Tibial nerve (tissue), 4 donors: ENCODE data around the gene PCDHB9.
"Not testable (repeated sequence)": the region's sequence is repeated elsewhere in the genome, so short reads cannot be mapped to it uniquely, and the experiment has no call there.

Experiments
- CTCF ChIP-seq, 5 experiments: fragments of 200-600 bp in 3 of 5; fragments of 450-650 bp in 2 of 5; sonication (generic) in 3 of 5; IDR thresholded peaks; one replicate each; pipeline ENCODE4 v1.5.1; 2016 to 2019; ENCODE audit warnings: antibody characterized with exemption in 5 of 5, mild to moderate bottlenecking in 3 of 5, moderate library complexity in 2 of 5
- EP300 ChIP-seq, 2 donors: sonication (generic); formaldehyde crosslinking; IDR thresholded peaks; one replicate each; pipeline ENCODE4 v1.6.1; 2017; ENCODE audit warnings: antibody characterized with exemption in 2 of 2, mild to moderate bottlenecking in 1 of 2

- not testable (repeated sequence) for TF ChIP-seq CTCF, EP300 (IDR thresholded peaks at IDR 0.05)
Measured at GRCh38 chr5:141152096-141152495, 34.9 kb upstream of the PCDHB9 start.
